ENCODE data around the gene LIF.

Gene LIF

DNA sequence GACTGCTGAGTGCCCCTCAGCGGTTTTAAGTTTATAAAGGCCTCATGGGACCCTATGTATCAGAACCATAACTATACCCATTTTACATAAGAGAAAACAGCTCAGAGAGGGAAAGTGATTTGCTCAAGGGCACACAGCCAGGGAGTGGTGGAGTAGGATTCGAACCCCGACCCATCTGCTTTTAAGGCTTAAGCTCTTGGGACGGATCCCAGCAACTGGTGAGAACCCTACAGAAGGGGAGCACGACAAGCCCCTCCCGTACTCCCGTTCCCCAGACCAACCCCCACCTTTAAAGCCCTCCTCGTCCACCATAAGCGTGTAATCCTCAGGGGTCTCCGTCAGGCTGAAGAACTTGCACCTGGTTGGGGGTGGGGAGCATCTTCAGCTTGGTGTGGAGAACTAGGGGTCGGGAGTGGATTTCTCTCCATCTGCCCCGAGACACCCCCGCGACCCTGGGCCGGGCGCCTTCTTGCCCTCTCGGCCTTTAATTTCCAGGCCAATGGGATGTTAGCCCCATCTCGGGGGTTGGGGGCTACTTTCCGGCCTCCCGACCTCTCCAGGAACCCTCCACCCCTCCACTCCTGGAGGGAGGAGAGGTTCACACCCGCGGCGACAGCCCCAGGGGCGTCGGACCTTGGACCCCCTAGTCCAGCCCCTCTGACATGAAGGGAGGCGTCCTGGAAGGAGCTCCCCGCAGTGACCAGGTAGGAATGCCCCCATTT, 42.0 kb upstream of the LIF start:
- TF ChIP-seq, protein P1, sequence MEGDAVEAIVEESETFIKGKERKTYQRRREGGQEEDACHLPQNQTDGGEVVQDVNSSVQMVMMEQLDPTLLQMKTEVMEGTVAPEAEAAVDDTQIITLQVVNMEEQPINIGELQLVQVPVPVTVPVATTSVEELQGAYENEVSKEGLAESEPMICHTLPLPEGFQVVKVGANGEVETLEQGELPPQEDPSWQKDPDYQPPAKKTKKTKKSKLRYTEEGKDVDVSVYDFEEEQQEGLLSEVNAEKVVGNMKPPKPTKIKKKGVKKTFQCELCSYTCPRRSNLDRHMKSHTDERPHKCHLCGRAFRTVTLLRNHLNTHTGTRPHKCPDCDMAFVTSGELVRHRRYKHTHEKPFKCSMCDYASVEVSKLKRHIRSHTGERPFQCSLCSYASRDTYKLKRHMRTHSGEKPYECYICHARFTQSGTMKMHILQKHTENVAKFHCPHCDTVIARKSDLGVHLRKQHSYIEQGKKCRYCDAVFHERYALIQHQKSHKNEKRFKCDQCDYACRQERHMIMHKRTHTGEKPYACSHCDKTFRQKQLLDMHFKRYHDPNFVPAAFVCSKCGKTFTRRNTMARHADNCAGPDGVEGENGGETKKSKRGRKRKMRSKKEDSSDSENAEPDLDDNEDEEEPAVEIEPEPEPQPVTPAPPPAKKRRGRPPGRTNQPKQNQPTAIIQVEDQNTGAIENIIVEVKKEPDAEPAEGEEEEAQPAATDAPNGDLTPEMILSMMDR (conservative IDR thresholded peaks at IDR 0.05; ENCODE audit: low read depth, low read length) = no peak
- peak overlapping the region; percentile 82 for H3K4me3 ChIP-seq (ENCODE audit: low read depth, low read length)
- DNase-seq (ENCODE audit: low read depth) = no peak

DNA sequence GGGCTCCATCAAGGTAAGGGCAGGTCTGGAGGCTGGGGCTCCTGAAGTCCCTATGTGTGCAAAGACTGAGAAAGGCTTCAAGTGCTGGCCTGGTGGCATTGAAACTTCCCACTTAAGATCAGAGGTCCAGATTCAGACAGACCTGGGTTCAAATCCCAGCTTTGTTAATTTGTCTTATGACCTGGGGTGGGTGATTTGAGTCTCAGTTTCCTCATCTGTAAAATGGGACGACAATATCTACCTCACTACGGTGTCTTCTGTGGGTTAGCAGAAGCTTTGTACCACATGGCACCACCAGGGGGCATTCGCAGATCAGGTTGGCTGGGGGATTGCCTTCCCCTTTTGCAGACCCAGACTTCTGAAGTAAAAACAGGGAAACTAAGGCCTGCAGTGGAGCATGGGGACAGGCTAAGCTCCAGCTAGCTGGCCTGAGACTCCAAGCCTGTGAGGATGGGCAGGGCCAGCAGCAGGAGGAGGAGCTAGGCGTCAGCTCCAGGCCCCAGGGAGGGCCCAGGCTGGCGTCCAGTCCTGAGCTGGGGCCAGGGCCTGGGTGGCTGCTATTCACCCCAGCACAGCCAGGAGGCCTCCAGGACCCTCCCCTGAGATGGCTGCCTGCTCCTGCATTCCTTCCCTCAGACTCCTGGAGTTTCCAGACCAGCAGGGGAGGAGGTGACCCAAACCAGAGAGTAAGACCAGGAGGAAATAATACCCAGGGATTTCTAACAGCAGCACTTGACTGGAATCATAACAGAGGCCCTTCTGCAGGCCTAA, 41.3 kb upstream of the LIF start:
- peak overlapping the region; percentile 82 for H3K4me3 ChIP-seq (ENCODE audit: low read depth, low read length)
- TF ChIP-seq, protein P1 (conservative IDR thresholded peaks at IDR 0.05; ENCODE audit: low read depth, low read length) = peak; percentile 67
- DNase-seq (ENCODE audit: low read depth) = peak; percentile 96

DNA sequence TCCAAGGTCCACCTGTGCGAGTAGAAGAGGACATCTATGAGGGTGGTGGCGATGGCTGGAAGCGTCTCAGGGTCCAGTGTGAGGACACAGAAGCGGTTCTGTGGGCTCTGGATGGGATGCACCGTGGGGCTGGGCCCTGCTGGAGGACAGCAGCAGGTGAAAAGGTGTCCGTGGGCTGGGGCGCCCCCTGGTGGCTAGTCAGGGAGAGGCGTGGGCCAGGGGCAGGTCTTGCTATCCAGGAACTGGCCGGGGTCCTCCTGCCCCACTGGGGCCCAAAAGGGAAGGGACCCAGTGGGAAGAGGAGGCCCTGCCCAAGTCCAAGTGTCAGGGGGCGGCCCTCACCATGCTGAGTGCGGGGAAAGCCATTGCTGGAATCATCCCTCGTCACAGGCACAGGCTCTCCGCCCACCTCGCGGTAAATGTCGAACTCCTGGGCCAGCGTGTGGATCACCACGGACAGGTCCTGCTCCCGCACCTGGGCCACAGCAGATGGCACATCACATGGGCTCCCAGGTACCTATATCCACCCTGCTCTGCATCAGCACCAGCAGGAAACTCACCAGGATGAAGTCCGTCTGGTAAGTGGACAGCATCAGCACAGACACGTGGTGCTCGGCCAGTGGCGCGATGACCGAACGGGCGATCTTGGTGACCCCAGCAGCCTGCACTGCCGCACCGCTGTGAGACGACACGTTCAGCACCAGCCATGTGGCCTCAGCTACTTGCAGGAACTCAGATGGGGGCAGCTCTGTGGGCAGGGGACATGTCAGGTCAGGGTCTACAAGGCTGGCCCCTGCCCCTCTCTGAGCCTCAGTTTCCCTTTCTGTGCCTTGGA, 40.5 kb upstream of the LIF start:
- DNase-seq (ENCODE audit: low read depth) = peak; percentile 67
- no peak overlapping the region for H3K4me3 ChIP-seq (ENCODE audit: low read depth, low read length)
- TF ChIP-seq, protein P1 (conservative IDR thresholded peaks at IDR 0.05; ENCODE audit: low read depth, low read length) = peak; percentile 87

DNA sequence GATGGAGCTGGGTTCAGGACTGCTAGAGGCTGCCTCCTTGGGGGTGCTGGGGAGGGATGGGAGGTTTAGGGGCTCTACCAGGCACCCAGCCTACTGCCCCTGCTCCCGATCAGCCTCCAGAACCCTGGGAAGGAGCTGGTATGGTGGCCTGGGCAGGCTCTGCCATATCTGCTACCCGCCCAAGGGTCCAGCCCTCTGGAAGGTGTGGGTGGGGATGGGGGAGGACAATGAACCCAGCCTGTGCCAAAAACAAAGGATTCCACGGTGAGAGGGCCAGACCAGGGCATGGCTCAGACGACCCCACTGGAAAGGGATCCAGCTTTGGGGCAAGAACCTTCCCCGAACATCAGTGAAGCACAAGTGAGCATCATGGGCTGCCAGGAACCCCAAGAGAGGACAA, 39.8 kb upstream of the LIF start:
- TF ChIP-seq, protein P1 (conservative IDR thresholded peaks at IDR 0.05; ENCODE audit: low read depth, low read length) = no peak
- H3K4me3 ChIP-seq (ENCODE audit: low read depth, low read length) = no peak overlapping the region
- DNase-seq (ENCODE audit: low read depth) = no peak

DNA sequence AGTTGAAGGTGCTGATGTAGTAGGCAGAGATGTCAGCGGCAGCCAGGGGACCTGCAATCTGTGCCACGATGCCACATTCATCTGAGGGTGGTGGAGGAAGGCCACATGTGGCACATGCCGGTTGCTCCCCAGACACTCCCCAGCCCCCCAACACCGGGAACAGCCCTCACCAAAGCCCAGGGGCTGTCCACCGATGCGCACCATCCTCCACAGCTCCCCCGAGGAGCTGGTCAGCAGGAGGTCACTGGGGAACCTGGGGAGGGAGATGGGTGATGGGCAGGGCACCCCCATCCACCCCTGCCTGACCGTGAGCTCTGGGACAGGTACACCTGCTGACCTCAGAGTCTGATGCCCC, 39.3 kb upstream of the LIF start:
- no peak overlapping the region for H3K4me3 ChIP-seq (ENCODE audit: low read depth, low read length)
- TF ChIP-seq, protein P1 (conservative IDR thresholded peaks at IDR 0.05; ENCODE audit: low read depth, low read length) = no peak
- no peak for DNase-seq (ENCODE audit: low read depth)

DNA sequence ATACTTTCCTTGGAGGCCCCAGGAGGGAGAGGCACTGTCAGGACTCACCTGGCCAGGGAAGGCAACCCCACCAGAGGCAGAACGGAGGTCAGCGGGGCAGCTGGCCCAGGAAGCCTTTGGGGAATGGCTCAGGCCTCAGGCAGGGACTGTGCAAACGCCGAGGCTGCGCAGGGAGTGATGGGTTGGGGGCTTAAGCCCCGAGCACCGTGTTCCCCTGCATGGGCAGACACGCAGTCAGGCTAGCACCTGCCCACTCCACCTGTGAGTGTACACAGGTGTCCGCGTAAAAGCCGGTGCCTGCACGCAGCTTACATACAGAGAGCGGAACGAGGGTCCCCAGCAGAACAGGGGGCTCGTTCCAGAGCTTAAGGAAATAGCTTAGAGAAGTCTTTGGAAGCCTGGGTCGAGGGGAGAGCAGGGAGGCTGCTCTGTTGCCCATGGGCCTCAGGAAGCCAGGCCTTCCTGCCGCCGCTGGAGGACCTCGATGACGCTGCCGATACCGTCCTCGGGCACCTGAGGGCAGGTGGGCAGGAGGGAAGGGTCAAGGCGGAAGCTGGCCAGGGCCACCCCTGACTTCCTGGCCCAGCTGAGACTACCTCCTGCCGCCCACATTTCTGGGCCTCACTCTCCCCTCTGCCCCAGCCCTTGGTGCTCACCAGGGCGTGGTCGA, 38.8 kb upstream of the LIF start:
- no peak overlapping the region for H3K4me3 ChIP-seq (ENCODE audit: low read depth, low read length)
- TF ChIP-seq, protein P1 (conservative IDR thresholded peaks at IDR 0.05; ENCODE audit: low read depth, low read length) = no peak

More for the DNA sequence above, 38.8 kb upstream of the LIF start:
- no peak for DNase-seq (ENCODE audit: low read depth)

All from choroid plexus epithelial cell (primary cell).